IPS-15b (cell line): ENCODE data around the gene ALOX5AP.

Experiments
- H3K27me3 ChIP-seq: one replicate; pipeline ENCODE4 v1.6.1; 2013; ENCODE audit warnings: low read length; ENCODE audit not compliant: control insufficient read depth, insufficient read depth
- H3K36me3 ChIP-seq: one replicate; pipeline ENCODE4 v1.6.1; 2013; ENCODE audit warnings: low read length; ENCODE audit not compliant: control insufficient read depth, insufficient read depth
- H3K4me1 ChIP-seq: one replicate; pipeline ENCODE4 v1.6.1; 2013; ENCODE audit warnings: mild to moderate bottlenecking, low read length; ENCODE audit not compliant: control insufficient read depth, insufficient read depth
- H3K4me3 ChIP-seq: one replicate; pipeline ENCODE4 v1.5.1; 2013; ENCODE audit warnings: low read depth, low read length
- H3K9ac ChIP-seq: one replicate; pipeline ENCODE4 v1.6.1; 2013; ENCODE audit warnings: low read depth, mild to moderate bottlenecking, low read length
- H3K9me3 ChIP-seq: one replicate; pipeline ENCODE4 v1.6.1; 2013; ENCODE audit warnings: mild to moderate bottlenecking, low read length; ENCODE audit not compliant: control insufficient read depth, insufficient read depth

ALOX5AP gene

DNA sequence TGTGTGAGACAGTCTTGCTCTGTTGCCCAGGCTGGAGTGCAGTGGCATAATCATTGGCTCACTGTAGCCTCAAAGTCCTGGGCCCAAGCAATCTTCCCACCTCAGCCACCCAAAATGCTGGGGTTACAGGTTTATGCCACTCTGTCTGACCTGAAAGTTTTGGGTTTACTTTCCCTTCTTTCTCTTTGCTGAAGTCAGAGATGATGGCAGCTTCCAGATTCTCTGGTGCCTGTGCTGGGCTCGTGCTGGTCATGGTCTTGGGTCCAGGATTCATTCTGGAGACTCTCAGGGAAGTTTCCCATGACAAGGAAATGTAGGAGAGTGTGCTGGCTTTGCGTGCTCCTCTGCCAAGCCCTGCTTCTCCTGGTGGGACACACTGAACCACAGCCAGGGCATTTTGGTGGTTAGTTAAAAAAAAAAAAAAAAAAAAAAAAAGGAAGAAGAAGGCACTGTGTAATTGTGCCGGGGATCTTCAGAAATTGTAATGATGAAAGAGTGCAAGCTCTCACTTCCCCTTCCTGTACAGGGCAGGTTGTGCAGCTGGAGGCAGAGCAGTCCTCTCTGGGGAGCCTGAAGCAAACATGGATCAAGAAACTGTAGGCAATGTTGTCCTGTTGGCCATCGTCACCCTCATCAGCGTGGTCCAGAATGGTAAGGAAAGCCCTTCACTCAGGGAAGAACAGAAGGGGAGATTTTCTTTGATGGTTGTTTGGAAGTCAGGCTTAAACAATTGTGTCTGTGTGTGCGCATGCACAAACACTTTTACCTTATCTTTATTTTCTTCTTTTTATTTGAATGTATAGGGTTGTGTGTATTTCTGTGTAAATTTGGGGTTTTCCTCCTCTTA, at the start of gene ALOX5AP:
TSS of gene ALOX5AP (plus strand) at position 519 of the 847 bp plus-strand sequence. CDS start at position 582, 63 bp downstream.
- Histone ChIP-seq H3K36me3 (no peaks in the 10 kb centered on the region), H3K9ac (no peak within 1 kb of the TSS), H3K9me3 (no peaks in the 10 kb centered on the region), H3K4me3 (no peak within 1 kb of the TSS), H3K4me1 (no peaks in the 10 kb centered on the region), H3K27me3 (no peaks in the 10 kb centered on the region)

DNA sequence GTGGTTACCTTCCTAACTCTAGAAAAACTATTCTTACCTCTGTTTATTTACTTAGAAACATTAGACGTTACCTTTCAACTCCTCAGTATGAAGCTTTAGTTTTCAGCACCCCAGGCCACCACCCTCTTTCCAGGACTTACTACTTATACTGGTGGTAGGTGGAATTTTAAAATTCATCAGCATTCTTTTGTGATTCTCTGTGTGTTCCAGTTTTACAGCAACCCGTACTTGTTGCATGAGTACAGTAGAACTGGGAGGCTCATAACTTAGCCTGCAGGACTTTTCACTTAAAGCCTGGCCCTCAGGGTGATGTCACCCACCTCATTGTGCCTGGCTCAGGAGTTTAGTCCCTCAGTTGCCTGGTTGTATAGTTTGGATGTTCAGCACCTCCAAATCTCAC, 49.4 kb upstream of the ALOX5AP start:
- Histone ChIP-seq H3K4me3 (no peak overlapping the region), H3K4me1 (peaks cover 2% of the 10 kb centered on the region), H3K9ac (no peak overlapping the region), H3K36me3 (no peaks in the 10 kb centered on the region), H3K9me3 (no peaks in the 10 kb centered on the region), H3K27me3 (no peaks in the 10 kb centered on the region)

DNA sequence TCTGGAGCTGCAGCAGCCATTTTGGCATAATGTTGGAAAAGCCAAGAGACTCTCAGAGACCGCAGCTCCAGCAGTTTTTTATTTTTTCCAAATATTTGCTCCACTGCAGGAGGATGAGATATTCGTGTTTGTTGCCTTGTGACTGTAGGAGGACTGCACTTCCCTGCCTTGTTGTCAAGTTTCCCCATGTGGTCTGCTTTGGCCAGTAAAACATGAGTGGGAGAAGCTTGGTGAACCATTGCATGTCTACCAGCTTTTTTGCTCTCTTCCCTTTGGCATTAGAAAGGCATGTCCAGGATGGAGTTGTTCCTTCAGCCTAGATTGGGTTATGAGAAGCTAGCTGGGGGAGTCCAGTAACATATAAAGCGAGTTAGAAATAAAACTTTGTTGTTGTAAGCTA, 47.7 kb upstream of the ALOX5AP start:
- Histone ChIP-seq H3K4me1 (peaks cover 2% of the 10 kb centered on the region), H3K9ac (no peak overlapping the region), H3K9me3 (no peaks in the 10 kb centered on the region), H3K4me3 (no peak overlapping the region), H3K36me3 (no peaks in the 10 kb centered on the region), H3K27me3 (no peaks in the 10 kb centered on the region)

DNA sequence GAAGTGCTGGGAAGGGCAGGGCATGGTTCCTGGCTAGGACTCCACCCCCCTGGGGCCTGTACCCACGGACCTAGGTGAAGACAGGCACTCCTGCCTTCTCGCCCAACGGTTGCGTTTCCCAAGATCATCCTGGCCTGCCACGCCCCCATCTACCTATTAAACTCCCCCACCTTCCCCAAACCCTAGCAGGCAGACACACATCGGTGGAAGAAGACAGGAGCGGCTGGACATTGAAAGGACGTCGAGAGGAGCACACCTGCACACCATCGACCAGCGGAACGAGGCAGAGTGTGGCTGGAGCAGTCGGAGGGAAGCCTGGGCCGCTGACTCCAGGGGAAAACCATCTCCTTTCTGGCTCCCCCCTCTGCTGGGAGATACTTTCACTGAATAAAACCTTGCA, 45.6 kb upstream of the ALOX5AP start:
- no peak overlapping the region for H3K4me3 ChIP-seq
- H3K4me1 ChIP-seq, result peaks cover 2% of the 10 kb centered on the region
- no peaks in the 10 kb centered on the region for H3K9me3 ChIP-seq
- no peak overlapping the region for H3K9ac ChIP-seq
- no peaks in the 10 kb centered on the region for H3K36me3 ChIP-seq
- H3K27me3 ChIP-seq, result no peaks in the 10 kb centered on the region

DNA sequence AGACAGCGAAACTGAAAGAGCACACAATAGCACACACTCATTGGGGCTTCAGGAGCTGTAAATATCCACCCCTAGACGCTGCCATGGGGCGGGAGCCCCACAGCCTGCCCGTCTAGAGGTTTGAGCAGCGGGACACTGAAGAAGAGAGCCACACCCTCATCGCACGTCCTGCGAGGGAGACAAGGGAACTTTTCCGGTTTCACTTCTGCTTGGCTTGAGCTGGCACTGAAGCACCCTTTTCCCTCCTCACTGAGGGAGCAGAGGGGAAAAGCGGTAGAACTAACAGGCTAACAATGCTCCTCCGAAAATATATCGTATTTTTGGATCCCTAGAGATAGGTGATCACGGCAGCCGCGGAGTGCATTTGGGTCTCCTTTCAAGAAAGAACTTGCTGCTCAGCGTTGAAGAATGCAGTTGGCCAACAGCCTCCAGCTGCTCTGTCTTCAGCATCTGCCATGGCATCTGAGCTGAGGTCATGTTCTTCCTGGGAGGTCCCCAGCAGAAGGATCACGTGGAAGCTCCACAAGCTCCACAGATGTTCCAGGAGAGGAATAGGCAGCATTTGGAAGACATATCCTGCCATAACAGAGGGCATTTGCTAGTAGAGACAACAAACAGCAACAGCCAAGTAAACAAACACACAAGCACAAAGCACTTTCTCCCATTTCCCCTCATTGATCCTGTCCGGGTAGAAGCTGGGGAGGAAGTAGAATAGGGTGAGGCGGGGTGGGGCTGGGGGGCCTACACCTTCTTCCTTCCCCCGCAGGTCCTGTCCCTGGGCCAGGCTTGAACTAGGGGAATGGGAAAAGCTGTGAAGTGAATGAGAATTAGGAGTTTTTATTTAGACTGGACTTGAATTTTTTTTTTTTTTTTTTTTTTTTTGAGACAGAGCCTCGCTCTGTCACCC, 44.8 kb upstream of the ALOX5AP start:
- H3K9me3 ChIP-seq, result no peaks in the 10 kb centered on the region
- peaks cover 2% of the 10 kb centered on the region for H3K4me1 ChIP-seq
- H3K9ac ChIP-seq, result no peak overlapping the region
- H3K27me3 ChIP-seq, result no peaks in the 10 kb centered on the region
- no peak overlapping the region for H3K4me3 ChIP-seq
- no peaks in the 10 kb centered on the region for H3K36me3 ChIP-seq

DNA sequence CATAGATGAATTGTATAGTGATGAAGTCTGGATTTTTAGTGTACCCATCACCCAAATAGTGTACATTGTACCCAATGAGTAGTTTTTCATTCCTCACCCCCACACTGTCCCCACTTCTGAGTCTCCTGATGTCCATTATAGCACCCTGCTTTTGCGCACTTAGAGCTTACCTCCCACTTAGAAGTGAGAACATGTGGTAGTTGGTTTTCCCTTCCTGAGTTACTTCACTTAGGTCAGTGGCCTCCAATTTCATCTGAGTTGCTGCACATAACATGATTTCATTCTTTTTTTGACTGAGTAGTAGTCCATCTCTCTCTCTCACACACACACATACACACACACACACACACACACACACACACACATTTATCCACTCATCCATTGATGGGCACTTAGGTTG, 43.2 kb upstream of the ALOX5AP start:
- H3K4me3 ChIP-seq, result no peak overlapping the region
- no peak overlapping the region for H3K9ac ChIP-seq
- H3K9me3 ChIP-seq, result no peaks in the 10 kb centered on the region
- H3K36me3 ChIP-seq, result no peaks in the 10 kb centered on the region
- no peaks in the 10 kb centered on the region for H3K27me3 ChIP-seq
- peaks cover 2% of the 10 kb centered on the region for H3K4me1 ChIP-seq

DNA sequence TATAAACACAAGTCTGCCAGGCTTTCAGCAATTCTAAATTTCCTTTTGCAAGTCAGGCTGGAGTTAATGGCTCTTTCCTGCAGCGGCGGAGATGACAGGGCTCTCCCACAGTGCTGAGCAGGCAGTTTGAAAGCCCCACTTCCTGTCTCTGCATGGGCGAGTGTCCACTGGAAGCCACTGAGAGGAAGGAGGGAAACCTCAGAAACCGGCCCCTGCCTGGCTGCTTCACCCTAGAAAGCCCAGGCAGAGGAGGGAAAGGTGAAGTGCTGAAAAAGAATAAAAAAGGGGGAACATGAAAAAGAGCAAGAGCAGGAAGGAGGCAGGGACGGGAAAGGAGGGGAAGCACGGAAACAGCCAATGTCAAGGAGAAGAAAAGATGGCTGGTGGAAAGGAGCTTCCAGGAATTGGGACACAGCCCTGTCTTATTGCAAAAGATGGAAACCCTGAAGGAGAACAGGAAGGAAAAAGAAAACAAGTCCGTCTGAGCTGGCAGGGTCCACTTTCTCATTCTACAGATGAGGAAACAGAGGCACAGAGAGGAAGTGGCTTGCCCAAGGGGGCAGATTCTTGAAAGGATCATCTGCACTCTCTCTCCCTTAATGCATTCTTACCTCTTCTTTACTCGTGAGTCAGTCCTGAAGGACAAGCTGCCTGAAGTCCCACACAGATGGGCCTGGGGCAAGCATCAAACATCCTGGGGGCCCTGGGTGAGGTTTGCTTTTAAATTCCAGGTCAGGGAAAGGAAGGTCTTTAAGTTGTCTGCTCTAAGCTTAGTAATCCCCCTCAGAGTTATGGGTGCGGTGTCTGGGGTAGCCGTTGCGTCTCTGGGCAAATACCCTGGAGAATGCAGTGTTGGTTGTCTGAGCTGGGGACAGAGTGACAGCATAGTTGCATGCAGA, 38.8 kb upstream of the ALOX5AP start:
- H3K4me3 ChIP-seq, result no peak overlapping the region
- no peaks in the 10 kb centered on the region for H3K36me3 ChIP-seq
- H3K9ac ChIP-seq, result no peak overlapping the region
- H3K4me1 ChIP-seq, result no peaks in the 10 kb centered on the region
- H3K9me3 ChIP-seq, result no peaks in the 10 kb centered on the region
- H3K27me3 ChIP-seq, result no peaks in the 10 kb centered on the region

DNA sequence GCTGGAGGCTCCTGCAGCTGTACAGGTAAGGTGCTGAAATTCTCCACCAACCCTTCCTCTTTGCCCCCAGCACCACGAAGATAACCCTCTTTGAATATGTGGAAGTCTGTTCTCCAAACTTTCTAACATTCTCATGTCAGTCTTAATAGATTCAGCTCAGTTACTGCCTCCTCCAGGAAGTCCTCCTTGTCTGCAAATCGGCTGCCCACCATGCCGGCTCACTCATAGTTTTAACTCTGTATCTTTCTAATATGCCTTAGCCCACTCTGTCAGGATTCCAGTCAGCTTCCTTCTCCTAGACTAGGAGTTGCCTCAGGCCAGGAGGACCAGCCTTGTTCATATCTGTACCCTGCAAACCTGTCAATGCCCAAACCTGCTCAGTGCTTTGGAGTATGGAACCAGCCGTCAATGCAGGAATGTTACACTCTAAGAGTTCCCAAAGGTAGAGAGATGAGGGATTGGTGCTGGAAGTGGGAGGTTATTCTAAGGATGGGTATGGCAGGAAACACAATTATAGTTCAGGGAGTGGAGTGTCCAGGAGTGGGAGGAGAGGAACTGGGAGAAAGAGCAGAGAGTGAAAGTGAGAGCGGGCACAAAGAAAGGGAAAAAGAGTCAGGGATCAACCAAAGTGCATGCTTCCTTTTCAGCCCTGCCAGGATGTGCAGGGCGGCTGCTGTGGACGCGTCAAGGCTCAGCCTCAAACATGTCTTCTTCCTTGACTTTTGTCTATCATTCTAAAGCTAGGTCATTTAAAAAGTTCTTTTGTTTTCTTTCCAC, 38.0 kb upstream of the ALOX5AP start:
- H3K36me3 ChIP-seq, result no peaks in the 10 kb centered on the region
- H3K27me3 ChIP-seq, result no peaks in the 10 kb centered on the region
- H3K9ac ChIP-seq, result no peak overlapping the region
- no peak overlapping the region for H3K4me3 ChIP-seq
- H3K9me3 ChIP-seq, result no peaks in the 10 kb centered on the region
- H3K4me1 ChIP-seq, result no peaks in the 10 kb centered on the region

DNA sequence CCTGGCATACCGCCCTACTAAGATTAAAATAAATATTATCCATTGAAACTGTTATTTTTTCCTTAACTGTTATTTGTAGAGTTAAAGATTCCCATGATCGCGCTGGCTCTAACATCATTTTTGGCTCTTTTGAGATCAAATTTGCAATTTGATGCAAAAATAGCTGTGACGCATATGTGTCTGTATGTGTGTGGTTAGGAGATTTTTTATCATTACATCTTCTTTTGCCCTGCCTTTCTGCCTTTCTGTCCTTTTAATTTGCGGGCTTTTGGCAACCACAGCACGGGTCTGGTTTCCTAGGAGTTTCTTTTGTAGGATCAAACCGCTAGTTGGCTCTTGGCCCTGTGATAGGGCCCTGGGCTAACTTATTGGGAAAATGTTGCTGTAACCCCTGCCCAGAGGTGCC, 37.3 kb upstream of the ALOX5AP start:
- Histone ChIP-seq H3K27me3 (no peaks in the 10 kb centered on the region), H3K9ac (no peak overlapping the region), H3K9me3 (no peaks in the 10 kb centered on the region), H3K4me3 (no peak overlapping the region), H3K4me1 (no peaks in the 10 kb centered on the region), H3K36me3 (no peaks in the 10 kb centered on the region)

DNA sequence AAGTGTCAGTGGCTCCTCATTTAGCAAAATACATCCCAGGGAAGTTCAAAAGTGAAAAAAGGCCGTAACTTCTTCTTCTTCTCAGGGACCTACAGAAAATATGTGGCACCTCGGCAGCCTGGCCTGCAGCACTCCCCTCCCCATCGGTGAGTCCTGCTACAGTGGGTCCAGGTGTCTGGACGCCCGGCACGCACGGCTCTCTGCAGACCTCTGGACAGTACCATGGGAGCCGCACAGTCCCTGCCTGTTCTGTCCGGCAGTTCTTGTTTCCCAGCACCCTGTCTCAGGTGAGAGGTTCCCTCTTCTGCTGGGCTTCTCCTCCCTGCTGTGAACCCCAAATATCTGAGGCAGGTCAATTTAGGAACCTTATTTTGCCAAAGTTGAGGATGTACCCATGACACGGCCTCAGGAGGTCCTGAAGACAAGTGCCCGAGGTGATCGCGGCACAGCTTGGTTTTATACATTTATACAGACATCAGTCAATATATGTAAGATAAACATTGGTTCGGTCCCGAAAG, 36.8 kb upstream of the ALOX5AP start:
- Histone ChIP-seq H3K36me3 (no peaks in the 10 kb centered on the region), H3K4me1 (no peaks in the 10 kb centered on the region), H3K9ac (no peak overlapping the region), H3K9me3 (no peaks in the 10 kb centered on the region), H3K27me3 (no peaks in the 10 kb centered on the region), H3K4me3 (no peak overlapping the region)
